Caco-2 (cell line): ENCODE measurements around the gene TAGAP. TPM values are rescaled to one million over a fixed set of nuclear protein-coding genes. Genes with fewer than 3 reads are reported as not detected.
A peak's percentile ranks its signal among the peaks of the same experiment; 100 is the strongest.

Source experiments
- BruUV-seq: library from RNA; stranded (reverse); fragments of 400-500 nt; replicated peaks from 2 replicates; lab custom pipeline; 2021; lab: Mats Ljungman, UMichigan
- CTCF ChIA-PET: fragments of 300-600 bp; sonication (Branson Sonifier 250); formaldehyde crosslinking; loops from one replicate; lab custom pipeline; 2022; ENCODE audit warnings: antibody characterized with exemption; lab: Charles Lee
- POLR2A ChIA-PET: fragments of 300-600 bp; sonication (Branson Sonifier 250); formaldehyde crosslinking; loops from one replicate; lab custom pipeline; 2022; ENCODE audit warnings: antibody characterized with exemption; lab: Charles Lee
- DNase-seq, 2 experiments: peaks; one replicate each; pipeline versions ENCODE4 v3.0.0 to v3.0.0-alpha.2; 2020 to 2022
- H3K27me3 ChIP-seq: replicated peaks from 2 replicates; pipeline ENCODE4 v1.6.0; 2011; ENCODE audit warnings: low read length; ENCODE audit not compliant: control insufficient read depth, insufficient read depth
- H3K36me3 ChIP-seq: 2 replicates; pipeline ENCODE4 v1.5.1; 2011; ENCODE audit warnings: low read length; ENCODE audit not compliant: control insufficient read depth, insufficient read depth
- H3K4me1 ChIP-seq: fragments of 250-450 bp; sonication (Bioruptor Pico); 2 replicates; pipeline ENCODE4 v1.5.1; 2020; ENCODE audit warnings: mild to moderate bottlenecking
- H3K4me3 ChIP-seq: 2 replicates; pipeline ENCODE4 v1.5.1; 2011; ENCODE audit warnings: low read depth, mild to moderate bottlenecking, control low read depth, low read length
- H3K9me3 ChIP-seq: fragments of 250-450 bp; sonication (Bioruptor Pico); 2 replicates; pipeline ENCODE4 v1.5.1; 2020; ENCODE audit warnings: mild to moderate bottlenecking, moderate library complexity
- H3K27ac Mint-ChIP-seq: one replicate; pipeline ENCODE4 v1.8.0; 2022; ENCODE audit warnings: mixed read lengths; ENCODE audit not compliant: unreplicated experiment
- H3K27me3 Mint-ChIP-seq: one replicate; pipeline ENCODE4 v1.8.0; 2022; ENCODE audit warnings: mixed read lengths; ENCODE audit not compliant: insufficient read depth, unreplicated experiment
- H3K36me3 Mint-ChIP-seq: one replicate; pipeline ENCODE4 v1.8.0; 2022; ENCODE audit warnings: mild to moderate bottlenecking, mixed read lengths; ENCODE audit not compliant: insufficient read depth, unreplicated experiment
- H3K4me1 Mint-ChIP-seq: one replicate; pipeline ENCODE4 v1.8.0; 2022; ENCODE audit warnings: low read depth, mixed read lengths; ENCODE audit not compliant: unreplicated experiment
- H3K4me3 Mint-ChIP-seq: one replicate; pipeline ENCODE4 v1.8.0; 2022; ENCODE audit warnings: mild to moderate bottlenecking, moderate library complexity, mixed read lengths; ENCODE audit not compliant: unreplicated experiment
- H3K9me3 Mint-ChIP-seq: one replicate; pipeline ENCODE4 v1.8.0; 2022; ENCODE audit warnings: mixed read lengths; ENCODE audit not compliant: unreplicated experiment
- intact Hi-C: fragments of 100-400 bp; cut with micrococcal nuclease; formaldehyde crosslinking; loops from one replicate; pipeline ENCODE4 v1.10.0; 2022; ENCODE audit not compliant: unreplicated experiment
- total RNA-seq: library from RNA; stranded (reverse); gene quantifications from 2 replicates; pipeline ENCODE4 v1.2.3, GENCODE V29; 2022
- TF ChIP-seq, protein P1 (sequence below), 2 experiments: fragments of 200-600 bp in 1 of 2; IDR thresholded peaks; 1 replicate in 1 of 2; 2 replicates in 1 of 2; pipeline versions ENCODE4 v1.5.1 to v1.8.0; 2011 to 2022; ENCODE audit warnings: antibody characterized with exemption in 1 of 2, control low read depth in 1 of 2, inconsistent platforms in 1 of 2, low read depth in 1 of 2, low read length in 1 of 2, mild to moderate bottlenecking in 1 of 2, moderate library complexity in 1 of 2; ENCODE audit not compliant: insufficient read depth in 1 of 2, severe bottlenecking in 1 of 2, unreplicated experiment in 1 of 2

Gene TAGAP
- total RNA-seq, 1 experiment from 2014 or later: not detected

DNA sequence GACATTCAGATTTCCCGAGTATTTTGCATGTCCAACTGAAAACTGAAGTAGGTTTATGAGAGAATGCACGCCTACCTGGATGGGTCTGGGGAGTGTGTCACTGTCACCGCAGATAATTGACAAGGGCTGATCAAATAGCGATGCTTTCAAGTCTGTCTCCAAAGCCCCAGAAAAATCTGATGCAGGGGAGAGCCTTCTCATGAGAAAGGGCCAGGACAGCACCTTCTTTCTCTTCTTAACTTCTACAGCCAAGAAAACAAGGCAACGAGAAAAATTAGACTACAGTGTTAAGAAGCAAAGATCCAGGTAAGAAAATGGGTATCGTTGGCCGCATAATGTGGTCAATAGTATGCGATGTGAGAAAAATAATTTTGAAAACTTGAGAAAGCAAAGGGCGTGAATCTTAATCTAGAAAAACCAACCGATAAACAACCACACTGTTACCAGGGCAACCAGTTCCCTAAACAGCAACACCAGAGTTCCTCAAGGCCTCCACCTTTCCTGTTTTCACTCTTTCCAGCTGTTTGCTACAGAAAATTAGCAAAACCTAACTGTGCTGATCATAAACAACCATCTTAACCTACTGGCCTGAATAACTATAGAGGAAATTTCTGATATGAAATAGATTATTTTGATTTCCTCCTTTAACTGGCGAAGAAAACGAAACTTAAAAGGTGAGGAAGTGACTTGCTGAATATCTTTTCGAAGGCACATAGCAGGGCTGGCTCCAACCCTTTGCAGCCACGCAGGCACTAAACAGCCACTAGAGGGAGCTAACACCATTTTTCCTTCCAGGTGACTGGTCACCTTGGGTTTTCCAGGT lies 2.6 kb downstream of the TAGAP start:
- Histone ChIP-seq H3K27me3 (no peaks in the 10 kb centered on the region), H3K4me3 (no peak overlapping the region), H3K4me1 (no peaks in the 10 kb centered on the region), H3K36me3 (no peaks in the 10 kb centered on the region), H3K9me3 (no peaks in the 10 kb centered on the region)
- peak overlapping the region; percentile 61 for H3K27ac Mint-ChIP-seq
- BruUV-seq: no TSS peak
- POLR2A ChIA-PET: no interaction called here
- no peak overlapping the region for H3K4me3 Mint-ChIP-seq
- intact Hi-C loops: loop anchor here (1.0 kb wide), 2 partner anchors 62 to 92 kb away; no protein-coding TSS in a partner anchor
- peaks cover 19% of the 10 kb centered on the region for H3K27me3 Mint-ChIP-seq
- peak; percentile 72 to 80 for DNase-seq
- no peaks in the 10 kb centered on the region for H3K36me3 Mint-ChIP-seq
- TF ChIP-seq, protein P1, sequence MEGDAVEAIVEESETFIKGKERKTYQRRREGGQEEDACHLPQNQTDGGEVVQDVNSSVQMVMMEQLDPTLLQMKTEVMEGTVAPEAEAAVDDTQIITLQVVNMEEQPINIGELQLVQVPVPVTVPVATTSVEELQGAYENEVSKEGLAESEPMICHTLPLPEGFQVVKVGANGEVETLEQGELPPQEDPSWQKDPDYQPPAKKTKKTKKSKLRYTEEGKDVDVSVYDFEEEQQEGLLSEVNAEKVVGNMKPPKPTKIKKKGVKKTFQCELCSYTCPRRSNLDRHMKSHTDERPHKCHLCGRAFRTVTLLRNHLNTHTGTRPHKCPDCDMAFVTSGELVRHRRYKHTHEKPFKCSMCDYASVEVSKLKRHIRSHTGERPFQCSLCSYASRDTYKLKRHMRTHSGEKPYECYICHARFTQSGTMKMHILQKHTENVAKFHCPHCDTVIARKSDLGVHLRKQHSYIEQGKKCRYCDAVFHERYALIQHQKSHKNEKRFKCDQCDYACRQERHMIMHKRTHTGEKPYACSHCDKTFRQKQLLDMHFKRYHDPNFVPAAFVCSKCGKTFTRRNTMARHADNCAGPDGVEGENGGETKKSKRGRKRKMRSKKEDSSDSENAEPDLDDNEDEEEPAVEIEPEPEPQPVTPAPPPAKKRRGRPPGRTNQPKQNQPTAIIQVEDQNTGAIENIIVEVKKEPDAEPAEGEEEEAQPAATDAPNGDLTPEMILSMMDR (IDR thresholded peaks at IDR 0.05; ENCODE audit: insufficient read depth in 1 of 2, low read depth in 1 of 2, low read length in 1 of 2, severe bottlenecking in 1 of 2, unreplicated experiment in 1 of 2): peak; percentile 87 to 91
- CTCF ChIA-PET: interaction anchor here (0.5 to 2.7 kb wide), 11 partner anchors 8 to 369 kb away, joined by 3 to 20 read pairs (median 4); no protein-coding TSS in a partner anchor
- no peaks in the 10 kb centered on the region for H3K9me3 Mint-ChIP-seq
- no peaks in the 10 kb centered on the region for H3K4me1 Mint-ChIP-seq

DNA sequence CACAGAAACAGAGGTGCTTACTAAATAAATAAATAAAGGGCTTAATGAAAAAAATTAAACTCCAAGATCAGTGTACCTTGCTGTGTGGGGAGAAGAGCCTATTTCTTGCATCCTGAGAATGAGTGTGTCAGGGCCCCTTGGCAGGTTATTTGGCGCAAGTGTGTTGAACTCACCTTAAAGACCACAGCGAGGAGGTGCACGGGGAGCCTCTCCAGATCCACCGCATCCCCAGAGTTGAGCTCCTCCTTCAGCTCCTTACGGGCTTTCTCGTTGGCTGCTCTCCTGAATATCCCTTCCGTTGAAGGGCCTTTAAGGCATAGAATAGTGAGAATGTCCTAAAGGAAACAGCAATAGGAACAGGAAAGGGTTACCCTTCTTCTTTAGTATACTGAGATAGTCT lies 3.6 kb downstream of the TAGAP start:
- POLR2A ChIA-PET: no interaction called here
- intact Hi-C loops: no loop called here
- CTCF ChIA-PET: interaction anchor here (2.0 kb wide), 1 partner anchor 64 kb away, joined by 10 read pairs; no protein-coding TSS in a partner anchor

DNA sequence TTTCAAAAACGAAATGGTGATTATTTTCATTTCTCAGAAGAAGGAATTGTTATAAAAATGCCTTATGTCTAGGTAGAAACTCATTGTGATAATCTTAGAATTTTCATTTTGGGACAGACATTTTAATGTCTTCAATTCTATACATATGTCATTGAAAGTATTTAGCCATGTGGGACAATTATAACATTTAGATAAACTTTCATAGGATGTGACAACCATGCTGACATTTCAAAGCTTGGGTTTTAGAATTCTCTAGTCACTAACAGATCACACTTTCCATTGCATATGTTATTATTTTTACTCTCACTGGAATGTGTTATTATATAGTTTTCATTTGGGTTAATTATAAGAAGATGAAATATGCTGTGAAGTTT lies 4.9 kb downstream of the TAGAP start:
- Mint-ChIP-seq H3K9me3 (no peaks in the 10 kb centered on the region), H3K4me1 (no peaks in the 10 kb centered on the region), H3K27me3 (peaks cover 13% of the 10 kb centered on the region), H3K4me3 (no peak overlapping the region), H3K27ac (no peak overlapping the region), H3K36me3 (no peaks in the 10 kb centered on the region)
- no peaks in the 10 kb centered on the region for H3K9me3 ChIP-seq
- intact Hi-C loops: no loop called here
- no peak overlapping the region for H3K4me3 ChIP-seq
- CTCF ChIA-PET: no interaction called here
- no TSS peak for BruUV-seq
- H3K4me1 ChIP-seq: no peaks in the 10 kb centered on the region
- H3K36me3 ChIP-seq: no peaks in the 10 kb centered on the region
- no peaks in the 10 kb centered on the region for H3K27me3 ChIP-seq
- TF ChIP-seq, protein P1 (IDR thresholded peaks at IDR 0.05; ENCODE audit: insufficient read depth in 1 of 2, low read depth in 1 of 2, low read length in 1 of 2, severe bottlenecking in 1 of 2, unreplicated experiment in 1 of 2): no peak
- POLR2A ChIA-PET: no interaction called here
- no peak for DNase-seq

More for the DNA sequence above, 3.6 kb downstream of the TAGAP start:
- Histone ChIP-seq H3K4me1 (no peaks in the 10 kb centered on the region), H3K9me3 (no peaks in the 10 kb centered on the region), H3K27me3 (no peaks in the 10 kb centered on the region), H3K36me3 (no peaks in the 10 kb centered on the region), H3K4me3 (no peak overlapping the region)
- DNase-seq: no peak
- TF ChIP-seq, protein P1 (IDR thresholded peaks at IDR 0.05; ENCODE audit: insufficient read depth in 1 of 2, low read depth in 1 of 2, low read length in 1 of 2, severe bottlenecking in 1 of 2, unreplicated experiment in 1 of 2): no peak
- H3K4me1 Mint-ChIP-seq: no peaks in the 10 kb centered on the region
- BruUV-seq: no TSS peak
- H3K9me3 Mint-ChIP-seq: no peaks in the 10 kb centered on the region
- H3K36me3 Mint-ChIP-seq: no peaks in the 10 kb centered on the region
- no peak overlapping the region for H3K4me3 Mint-ChIP-seq
- H3K27ac Mint-ChIP-seq: no peak overlapping the region
- H3K27me3 Mint-ChIP-seq: peaks cover 19% of the 10 kb centered on the region
